DMS 273 treated with DMSO at 0.1 percent for 48 hours (cell line): ENCODE measurements around the gene PRSS53.
A peak's percentile ranks its signal among the peaks of the same experiment; 100 is the strongest.

Experiments used
- DNase-seq: peaks from one replicate; lab custom pipeline; 2025; lab: John Stamatoyannopoulos, UW

PRSS53 gene

GRCh38 chr16:31077592-31078396, 10.9 kb downstream of the PRSS53 start:
- DNase-seq = no peak

GRCh38 chr16:31077024-31077423, 11.7 kb downstream of the PRSS53 start:
- no peak for DNase-seq

- no peak for DNase-seq
Observed at GRCh38 chr16:31076319-31076718, 12.4 kb downstream of the PRSS53 start.

- DNase-seq = no peak
Observed at GRCh38 chr16:31074814-31075183, 13.9 kb downstream of the PRSS53 start.

- peak; percentile 99 for DNase-seq
Observed at GRCh38 chr16:31073970-31074813, 14.6 kb downstream of the PRSS53 start, which contains the start of the genes ZNF646 and ZNF668. ZNF646 (plus strand) TSS chr16:31074422; CDS start chr16:31076325, 1,903 bp downstream. ZNF668 (minus strand) TSS chr16:31074240; CDS start chr16:31064459, 9,781 bp downstream.

- DNase-seq = peak; percentile 64
Observed at GRCh38 chr16:31073142-31073969, 15.4 kb downstream of the PRSS53 start.

GRCh38 chr16:31072540-31073141, 16.1 kb downstream of the PRSS53 start:
- DNase-seq = peak; percentile 31

- DNase-seq = no peak
Observed at GRCh38 chr16:31071861-31072260, 16.9 kb downstream of the PRSS53 start.

- no peak for DNase-seq
Observed at GRCh38 chr16:31067342-31067741, 21.4 kb downstream of the PRSS53 start.

- DNase-seq = no peak
Observed at GRCh38 chr16:31064882-31065461, 23.8 kb downstream of the PRSS53 start.

GRCh38 chr16:31063843-31064611, 24.7 kb downstream of the PRSS53 start:
- DNase-seq = no peak

- no peak for DNase-seq
Observed at GRCh38 chr16:31063495-31063842, 25.3 kb downstream of the PRSS53 start.

GRCh38 chr16:31061813-31062440, 26.8 kb downstream of the PRSS53 start:
- DNase-seq = no peak

GRCh38 chr16:31061126-31061812, 27.5 kb downstream of the PRSS53 start:
- no peak for DNase-seq

GRCh38 chr16:31055613-31056012, 33.1 kb downstream of the PRSS53 start:
- no peak for DNase-seq

GRCh38 chr16:31052114-31052513, 36.6 kb downstream of the PRSS53 start:
- DNase-seq = no peak

GRCh38 chr16:31050280-31051030, 38.3 kb downstream of the PRSS53 start:
- no peak for DNase-seq

GRCh38 chr16:31043898-31044481, 44.8 kb downstream of the PRSS53 start:
- DNase-seq = no peak
